Midbrain (tissue), 1 donor: Measurements from ENCODE around the gene ATG10.

ENCODE experiments used
- DNase-seq: peaks from one replicate; lab custom pipeline; 2025; lab: John Stamatoyannopoulos, UW

Gene ATG10

DNA sequence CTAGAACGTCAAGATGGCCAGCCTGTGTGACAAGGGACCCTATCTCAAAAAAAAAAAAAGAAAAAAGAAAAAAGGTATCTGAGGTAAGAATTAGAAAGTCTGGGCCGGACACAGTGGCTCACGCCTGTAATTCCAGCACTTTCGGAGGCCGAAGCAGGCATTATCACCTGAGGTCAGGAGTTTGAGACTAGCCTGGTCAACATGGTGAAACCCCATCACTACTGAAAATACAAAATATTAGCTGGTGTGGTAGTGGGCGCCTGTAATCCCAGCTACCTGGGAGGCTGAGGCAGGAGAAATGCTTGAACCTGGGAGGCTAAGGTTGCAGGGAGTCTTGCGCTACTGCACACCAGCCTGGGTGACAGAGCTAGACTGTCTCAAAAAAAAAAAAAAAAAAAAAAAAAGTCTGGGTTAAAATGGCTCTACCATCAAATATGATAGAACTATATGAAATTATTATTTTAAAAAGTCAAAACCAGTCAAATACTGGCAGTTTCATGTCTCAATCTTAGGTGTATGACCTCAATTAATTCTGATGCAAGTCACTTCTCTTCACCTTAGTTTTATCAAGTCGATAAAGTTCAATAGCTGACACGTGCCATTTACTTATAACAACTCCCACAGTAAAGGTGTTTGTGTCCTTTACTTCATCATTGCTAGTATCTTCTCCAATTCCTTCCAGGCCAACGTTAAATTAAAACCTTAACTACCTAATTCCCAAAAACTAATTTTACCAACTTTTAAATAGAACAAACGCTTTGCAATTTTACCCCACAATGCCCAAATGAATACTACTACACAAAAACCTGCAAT is 305.2 kb downstream of the ATG10 start:
- no peak for DNase-seq

DNA sequence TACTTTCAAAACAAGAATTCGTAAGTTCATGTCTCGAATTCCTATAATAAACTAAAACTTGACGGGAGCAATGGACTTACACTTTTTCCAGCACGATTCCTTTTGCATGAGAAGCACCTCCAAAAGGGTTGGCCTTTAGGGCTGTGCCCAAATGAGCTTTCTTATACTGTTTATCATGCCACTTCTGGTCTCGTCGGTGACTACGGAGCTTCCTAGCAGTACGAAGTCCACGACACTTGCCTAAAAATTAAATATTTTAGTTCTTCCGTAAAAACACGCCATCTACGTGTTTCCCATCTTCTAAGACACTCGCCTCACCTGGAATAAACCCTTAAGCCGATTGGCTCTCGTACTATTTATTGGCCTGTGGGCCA is 305.8 kb downstream of the ATG10 start:
- DNase-seq: no peak

DNA sequence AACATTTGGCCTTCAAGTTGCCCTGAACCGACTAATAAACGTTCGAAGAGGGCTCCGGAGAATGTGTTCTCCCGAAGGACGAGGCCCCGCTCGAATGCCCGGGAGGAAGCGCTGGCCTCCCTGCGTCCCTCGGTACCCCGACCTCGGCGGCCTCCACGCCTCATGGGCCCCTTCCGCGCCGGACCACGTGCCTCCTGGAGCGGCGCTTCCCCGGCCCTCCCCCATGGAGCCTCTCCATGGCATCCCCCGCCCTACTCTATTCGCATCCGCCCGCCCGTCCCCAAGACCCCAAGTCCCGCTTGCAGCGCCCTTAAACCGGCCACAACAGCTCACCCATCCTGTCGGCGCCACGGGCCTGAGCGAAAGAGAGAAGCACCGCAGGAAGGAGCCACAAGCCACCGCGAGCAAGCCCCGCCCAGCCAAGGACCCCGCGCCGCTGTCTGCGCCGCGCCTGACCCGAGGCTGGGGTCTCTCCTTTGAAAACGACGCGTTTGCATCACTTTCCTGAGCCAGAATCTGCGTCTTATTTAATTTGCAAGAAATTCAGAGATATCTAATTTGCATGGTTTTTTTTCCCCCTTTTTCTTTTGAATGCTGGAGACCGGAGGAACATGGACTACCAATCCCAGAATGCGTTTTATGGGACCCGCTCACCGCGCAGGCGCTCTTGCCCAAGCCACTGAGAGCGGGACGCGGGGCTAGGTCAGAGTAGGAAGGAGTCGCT is 306.3 kb downstream of the ATG10 start, which contains the start of gene RPS23:
Gene RPS23 (minus strand): TSS at position 368 of the 724 bp plus-strand sequence. CDS start 31 bp downstream, at position 337.
- DNase-seq: peak; percentile 96

DNA sequence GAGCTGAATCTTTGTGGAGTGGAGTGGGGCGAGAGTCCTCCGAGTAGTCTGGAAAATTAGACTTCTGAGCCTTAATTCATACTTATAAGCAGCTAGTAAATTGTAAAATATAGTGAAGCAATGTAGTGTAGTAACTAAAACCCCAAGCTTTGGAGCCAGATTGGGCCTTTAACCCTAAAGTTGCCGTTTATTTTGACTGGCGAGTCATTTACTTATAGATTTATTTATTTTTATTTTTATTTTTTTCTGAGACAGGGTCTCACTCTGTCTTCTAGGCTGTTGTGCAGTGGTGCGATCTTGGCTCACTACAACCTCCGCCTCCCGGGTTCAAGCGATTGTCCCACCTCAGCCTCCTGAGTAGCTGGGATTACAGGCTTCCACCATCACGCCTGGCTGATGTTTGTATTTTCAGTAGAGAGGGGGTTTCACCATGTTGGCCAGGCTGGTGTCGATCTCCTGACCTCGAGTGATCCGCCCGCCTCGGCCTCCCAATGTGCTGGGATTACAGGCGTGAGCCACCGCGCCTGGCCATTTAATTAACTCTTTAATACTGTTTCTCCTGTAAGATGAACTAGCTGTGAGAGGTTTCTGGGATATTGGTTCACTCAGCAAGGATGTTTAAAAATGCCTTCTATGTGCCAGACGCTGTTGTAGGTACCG is 307.0 kb downstream of the ATG10 start:
- DNase-seq: no peak

DNA sequence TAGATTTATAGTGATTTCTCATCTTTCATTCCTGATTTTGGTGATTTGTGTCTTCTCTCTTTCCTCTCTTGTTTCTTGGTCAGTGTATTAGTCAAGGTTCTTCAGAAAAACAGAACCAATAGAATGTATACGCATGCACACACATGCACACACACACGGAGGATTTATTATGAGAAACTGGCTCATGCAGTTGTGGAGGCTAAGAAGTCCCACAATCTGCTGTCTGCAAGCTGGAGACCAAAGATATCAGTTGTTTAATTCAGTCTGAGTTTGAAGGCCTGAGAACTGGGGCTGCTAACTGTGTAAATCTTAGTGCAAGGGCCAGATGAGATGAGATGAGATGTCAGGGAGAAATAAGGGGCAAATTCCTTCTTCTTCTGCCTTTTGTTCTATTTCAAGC is 312.1 kb downstream of the ATG10 start:
- DNase-seq: no peak

DNA sequence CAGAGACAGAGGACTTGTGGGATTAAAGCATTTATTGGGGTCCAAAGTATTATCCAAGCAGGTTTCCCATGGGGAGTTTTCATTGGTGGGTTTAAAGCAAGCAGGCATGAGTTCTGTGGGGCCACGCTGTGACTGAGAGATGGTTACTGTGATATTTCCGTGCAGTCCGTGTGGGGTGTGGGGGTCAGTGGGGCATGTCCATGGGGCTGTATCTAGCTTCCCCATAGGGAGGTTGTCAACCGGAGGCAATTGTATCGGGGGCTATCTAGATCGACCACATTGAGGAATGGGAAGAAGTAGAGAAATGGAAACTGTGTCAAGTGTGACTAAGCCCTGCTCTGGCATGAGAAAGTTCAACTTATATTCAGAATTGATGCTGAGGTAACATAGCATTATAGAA is 313.4 kb downstream of the ATG10 start:
- no peak for DNase-seq

DNA sequence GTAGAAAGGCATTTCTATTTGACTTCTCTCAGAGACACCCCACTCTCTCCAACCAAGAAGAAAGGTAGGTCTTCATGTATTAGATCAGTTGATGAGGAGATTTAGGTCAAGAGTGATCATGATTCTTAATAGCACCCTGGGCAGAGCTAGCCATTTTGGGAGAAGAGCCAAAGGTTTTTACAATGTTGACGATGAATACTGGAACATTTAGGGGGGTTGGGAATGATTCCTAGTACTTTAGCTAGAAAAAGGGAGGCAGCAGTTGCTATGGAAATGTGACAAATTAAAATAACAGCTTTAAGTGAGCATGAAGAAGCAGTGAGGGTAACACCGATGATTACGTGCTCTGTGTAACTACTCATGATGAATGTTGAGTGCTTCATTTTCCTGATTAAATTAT is 315.8 kb downstream of the ATG10 start:
- DNase-seq: peak; percentile 36

DNA sequence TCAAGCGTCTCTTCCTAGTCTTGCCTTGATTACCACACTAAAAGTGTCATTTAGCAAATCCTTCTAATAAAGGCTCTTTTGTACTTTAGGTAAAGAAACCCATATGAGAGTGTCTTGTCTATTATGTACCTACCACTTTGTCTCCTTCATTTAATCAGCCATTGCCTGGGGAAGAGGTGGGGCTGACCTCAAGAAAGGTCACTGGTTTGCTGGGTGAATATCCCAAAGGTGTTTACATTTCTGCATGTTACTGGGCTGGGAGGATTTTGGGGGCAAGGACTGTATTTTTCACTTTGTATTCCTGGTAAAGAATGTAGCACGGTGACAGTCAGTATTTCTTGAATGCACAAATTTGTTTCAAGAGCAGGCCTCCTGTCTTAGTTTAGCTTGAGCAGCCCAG is 318.2 kb downstream of the ATG10 start:
- DNase-seq: no peak

DNA sequence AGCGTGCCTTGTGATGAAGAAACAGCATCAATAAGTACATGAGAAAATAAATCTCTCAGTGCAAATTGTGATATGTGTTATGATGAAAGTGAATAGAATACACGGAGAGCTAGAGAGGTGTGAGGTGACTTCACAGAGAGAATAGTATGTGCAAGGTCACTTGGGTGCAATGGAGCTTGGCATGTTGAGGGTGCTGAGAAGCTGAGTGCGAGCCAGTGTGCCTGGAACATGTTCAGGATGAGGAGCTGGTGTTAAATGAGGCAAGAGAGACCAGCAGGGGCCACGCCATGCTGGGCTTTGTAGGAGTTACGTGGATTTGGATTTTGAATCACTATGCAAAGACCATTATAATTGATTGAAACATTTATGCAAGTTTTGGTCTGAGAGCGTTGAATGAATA is 319.1 kb downstream of the ATG10 start:
- no peak for DNase-seq

DNA sequence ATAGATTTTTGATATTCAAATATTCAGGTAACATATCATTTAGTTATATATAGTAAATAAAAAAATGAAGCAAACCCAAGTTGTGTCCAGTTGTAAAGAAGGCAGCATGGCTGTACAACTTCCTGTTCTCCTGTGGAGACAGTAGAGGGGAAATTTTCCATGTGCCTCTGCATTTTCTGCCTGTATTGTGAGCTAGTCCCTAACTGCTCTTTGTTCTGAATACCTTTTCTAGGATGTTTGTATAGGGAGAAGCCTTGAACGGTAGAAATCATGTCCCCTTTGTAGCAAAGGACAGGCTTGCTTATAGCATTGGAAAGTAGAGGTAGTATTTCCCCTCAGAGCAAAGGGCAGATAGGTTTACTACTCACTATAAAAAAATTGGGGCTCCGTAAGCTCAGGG is 319.6 kb downstream of the ATG10 start:
- no peak for DNase-seq

DNA sequence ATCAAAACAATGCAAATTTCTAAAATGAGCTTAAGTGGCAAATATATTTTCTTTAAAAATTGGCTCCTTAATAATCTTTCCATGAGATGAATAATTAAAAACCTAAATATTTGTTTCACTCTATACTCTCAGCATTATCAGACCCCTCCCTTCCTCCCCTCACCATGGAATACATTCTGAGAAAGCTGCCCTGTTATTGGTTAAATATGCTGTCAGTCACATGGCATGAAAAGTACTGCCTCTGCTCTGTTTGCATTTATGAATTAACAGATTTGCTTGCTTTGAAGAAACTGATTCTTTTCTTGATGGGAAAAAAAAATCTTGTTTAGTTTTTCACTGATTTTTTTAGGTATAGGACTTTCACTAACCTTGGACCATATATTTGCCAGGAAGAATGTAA is 323.3 kb downstream of the ATG10 start:
- DNase-seq: no peak

DNA sequence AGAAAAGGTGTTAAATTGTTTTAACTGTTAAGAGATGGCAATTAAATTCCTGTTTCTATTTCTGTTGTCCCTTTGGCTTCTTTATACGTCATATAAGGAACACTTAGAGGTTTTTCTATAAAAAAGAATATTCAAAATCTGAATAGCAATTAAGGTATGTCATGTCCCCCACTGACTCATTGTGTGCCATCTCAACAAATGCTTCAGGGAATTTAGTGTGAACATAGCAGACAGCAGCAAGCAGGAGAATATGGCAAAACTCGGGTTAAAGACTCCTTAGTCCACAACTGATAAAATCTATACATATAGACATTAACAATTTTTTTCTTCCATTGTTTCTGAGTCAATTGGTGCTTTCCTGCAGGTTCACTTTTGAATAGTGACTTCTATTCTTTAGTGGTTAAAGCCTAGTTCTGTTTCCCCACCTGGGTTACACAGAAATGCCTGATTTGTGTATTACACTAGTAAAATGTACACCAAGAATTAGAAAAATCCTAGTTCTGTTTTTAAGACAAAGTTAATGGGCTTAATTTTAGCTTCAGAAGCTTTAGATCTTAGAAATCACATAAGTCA is 324.2 kb downstream of the ATG10 start:
- no peak for DNase-seq

DNA sequence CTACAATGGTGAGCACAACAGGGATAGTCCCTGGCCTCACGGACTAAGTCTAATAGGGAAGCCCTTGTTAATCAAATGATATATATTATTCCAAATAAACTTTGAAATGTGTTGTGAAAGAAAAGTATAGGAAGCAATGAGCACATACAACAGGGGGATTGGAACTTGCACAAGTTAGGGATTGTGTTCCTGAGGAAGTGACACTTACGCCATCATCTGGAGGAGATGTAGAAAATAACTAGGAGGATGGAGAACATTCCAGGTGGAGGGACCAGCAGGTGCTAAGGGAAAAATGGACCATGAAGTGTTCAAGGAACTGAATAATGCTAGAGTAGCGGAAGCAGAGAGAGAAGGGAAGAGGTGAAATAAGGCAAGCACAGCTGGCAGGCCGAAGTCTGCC is 325.1 kb downstream of the ATG10 start:
- no peak for DNase-seq

DNA sequence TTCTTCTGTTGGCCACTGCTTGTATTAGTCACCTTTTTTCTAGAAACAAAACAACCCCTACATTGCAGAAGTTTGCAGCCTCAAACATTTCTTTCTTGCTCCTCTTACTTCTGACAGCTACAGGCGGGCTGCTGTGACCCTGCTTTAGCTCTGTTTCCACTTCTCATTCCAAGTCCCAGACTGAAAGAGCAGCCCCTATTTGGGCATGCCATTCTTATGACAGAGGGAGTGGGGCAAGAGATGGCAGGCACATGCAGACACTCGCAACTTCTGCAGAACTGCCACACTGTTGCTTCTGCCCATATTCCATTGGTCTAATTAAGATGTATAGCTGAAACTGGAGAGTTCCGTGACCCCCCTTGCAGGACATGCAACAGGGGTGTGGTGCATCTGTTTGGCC is 325.9 kb downstream of the ATG10 start:
- DNase-seq: no peak

DNA sequence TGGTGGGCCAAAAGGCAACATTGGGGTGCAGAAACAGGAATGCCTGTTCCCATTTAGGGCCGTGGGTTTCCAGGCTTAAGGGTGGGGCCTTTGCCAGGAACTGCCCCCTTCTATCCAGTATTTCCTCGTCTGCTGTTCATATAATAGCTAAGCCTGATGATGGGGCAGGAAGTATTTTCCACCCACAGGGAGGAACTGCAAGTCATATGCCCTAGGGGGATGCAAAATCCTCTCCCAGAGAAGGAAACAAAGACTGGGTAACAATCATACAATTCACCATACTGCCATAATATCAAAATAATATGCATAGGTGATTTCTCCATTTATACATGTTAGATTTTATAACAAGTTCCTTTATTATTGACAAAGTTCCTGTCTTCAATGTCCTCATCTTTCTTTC is 326.8 kb downstream of the ATG10 start:
- DNase-seq: no peak

DNA sequence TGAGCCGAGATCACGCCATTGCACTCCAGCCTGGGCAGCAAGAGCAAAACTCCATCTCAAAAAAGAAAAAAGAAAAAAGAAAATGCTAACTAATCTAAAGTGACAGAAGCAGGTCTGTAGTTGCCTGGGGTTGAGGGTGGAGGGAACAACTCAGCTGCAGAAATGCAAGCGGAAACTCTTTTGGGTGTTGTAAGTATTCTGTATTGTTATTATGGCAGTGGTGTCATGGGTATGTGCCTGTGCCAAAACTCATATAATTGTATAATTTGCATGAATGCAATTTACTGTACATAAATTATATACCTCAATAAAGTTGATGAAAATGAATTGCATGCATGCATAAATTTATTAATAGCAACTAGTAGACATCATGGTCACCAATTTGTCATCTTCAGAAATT is 329.4 kb downstream of the ATG10 start:
- DNase-seq: no peak
